Karpas-422 (cell line): Measurements from ENCODE around the gene SLC13A4. TPM values are rescaled to one million over a fixed set of nuclear protein-coding genes. Genes with fewer than 3 reads are reported as not detected.
"Not testable (repeated sequence)": the region's sequence is repeated elsewhere in the genome, so short reads cannot be mapped to it uniquely, and the experiment has no call there.

ENCODE experiments used
- DNase-seq: peaks from one replicate; pipeline ENCODE4 v3.0.0-alpha.2; 2015
- H2AFZ ChIP-seq: fragments of 200-600 bp; sonication (generic); 2 replicates; pipeline ENCODE4 v1.6.1; 2014; ENCODE audit warnings: antibody characterized with exemption, low read length, mixed read lengths
- H3K27ac ChIP-seq: fragments of 200-600 bp; sonication (generic); 2 replicates; pipeline ENCODE4 v1.5.1; 2014; ENCODE audit warnings: mild to moderate bottlenecking, low read length, moderate library complexity
- H3K27me3 ChIP-seq: fragments of 200-600 bp; sonication (generic); 2 replicates; pipeline ENCODE4 v1.6.1; 2014; ENCODE audit warnings: low read length, mixed read lengths
- H3K36me3 ChIP-seq: fragments of 200-600 bp; sonication (generic); 2 replicates; pipeline ENCODE4 v1.6.1; 2014; ENCODE audit warnings: low read length, mixed read lengths; ENCODE audit not compliant: insufficient read depth
- H3K4me1 ChIP-seq: fragments of 200-600 bp; sonication (generic); 2 replicates; pipeline ENCODE4 v1.6.1; 2014; ENCODE audit warnings: mild to moderate bottlenecking, low read length, mixed read lengths
- H3K4me2 ChIP-seq: fragments of 200-600 bp; sonication (generic); 2 replicates; pipeline ENCODE4 v1.6.1; 2014; ENCODE audit warnings: low read length, low read depth, mild to moderate bottlenecking; ENCODE audit not compliant: poor library complexity, severe bottlenecking
- H3K4me3 ChIP-seq: fragments of 200-600 bp; sonication (generic); 2 replicates; pipeline ENCODE4 v1.5.1; 2014; ENCODE audit warnings: mild to moderate bottlenecking, antibody characterized with exemption, low read length, mixed read lengths
- H3K79me2 ChIP-seq: fragments of 200-600 bp; sonication (generic); 2 replicates; pipeline ENCODE4 v1.6.1; 2014; ENCODE audit warnings: mild to moderate bottlenecking, low read length, mixed read lengths
- H3K9ac ChIP-seq: fragments of 200-600 bp; sonication (generic); 2 replicates; pipeline ENCODE4 v1.6.0; 2014; ENCODE audit warnings: low read length
- H3K9me2 ChIP-seq: fragments of 200-600 bp; sonication (generic), shearing (Covaris generic); replicated peaks from 2 replicates; pipeline ENCODE4 v1.6.0; 2014; ENCODE audit warnings: mild to moderate bottlenecking, low read length, moderate library complexity; ENCODE audit not compliant: insufficient read depth
- H3K9me3 ChIP-seq: fragments of 300-700, 200-600 bp; sonication (generic); 2 replicates; pipeline ENCODE4 v1.6.1; 2014; ENCODE audit warnings: low read length, mixed read lengths
- H4K20me1 ChIP-seq: fragments of 200-600 bp; sonication (generic); 2 replicates; pipeline ENCODE4 v1.6.1; 2014; ENCODE audit warnings: mild to moderate bottlenecking, antibody characterized with exemption, low read length, low read depth; ENCODE audit not compliant: insufficient read depth
- total RNA-seq: library from RNA; depleted of rRNA; stranded (reverse); fragments of >200 nt; shearing (Covaris generic); gene quantifications from 2 replicates; pipeline ENCODE4 v1.2.3, GENCODE V29; 2014; ENCODE audit warnings: low replicate concordance

SLC13A4 gene
- total RNA-seq, 1 experiment from 2014 or later = not detected

DNA sequence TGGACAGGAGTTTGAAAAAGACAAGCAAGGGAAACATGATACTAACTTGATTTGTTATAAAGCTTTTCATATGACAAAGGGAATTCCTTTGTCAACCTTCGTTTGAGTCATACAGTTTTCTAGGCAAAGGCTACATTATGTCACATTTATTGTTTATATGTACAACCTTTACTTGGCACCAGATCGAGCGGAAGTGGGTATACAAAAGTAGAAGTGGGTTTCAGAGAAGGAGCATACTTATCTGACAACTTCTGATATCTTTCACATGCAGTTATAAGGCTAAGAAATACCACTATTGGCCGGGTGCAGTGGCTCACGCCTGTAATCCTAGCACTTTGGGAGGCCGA is 54.7 kb downstream of the SLC13A4 start:
- Histone ChIP-seq H3K79me2 (peaks cover 94% of the 10 kb centered on the region), H2AFZ (no peak overlapping the region), H4K20me1 (no peaks in the 10 kb centered on the region), H3K9ac (no peak overlapping the region), H3K9me3 (no peaks in the 10 kb centered on the region), H3K4me2 (no peak overlapping the region), H3K9me2 (no peaks in the 10 kb centered on the region), H3K27me3 (no peaks in the 10 kb centered on the region), H3K36me3 (peaks cover 32% of the 10 kb centered on the region; the same call in 1 of the 2 replicates), H3K4me1 (peaks cover 32% of the 10 kb centered on the region), H3K4me3 (no peak overlapping the region), H3K27ac (no peak overlapping the region)
- no peak for DNase-seq

GRCh38 chr7:135672560-135673359 is 55.2 kb downstream of the SLC13A4 start:
- Histone ChIP-seq H3K27ac (no peak overlapping the region), H3K27me3 (no peaks in the 10 kb centered on the region), H3K79me2 (peaks cover 94% of the 10 kb centered on the region), H4K20me1 (no peaks in the 10 kb centered on the region), H3K9me3 (no peaks in the 10 kb centered on the region), H3K4me3 (no peak overlapping the region), H3K4me2 (no peak overlapping the region), H3K9me2 (no peaks in the 10 kb centered on the region), H3K36me3 (peaks cover 31% of the 10 kb centered on the region; the same call in 1 of the 2 replicates), H3K4me1 (peaks cover 32% of the 10 kb centered on the region), H2AFZ (no peak overlapping the region), H3K9ac (no peak overlapping the region)
- peak; percentile 78 for DNase-seq

- Histone ChIP-seq H3K9me2 (no peaks in the 10 kb centered on the region), H3K9ac (no peak overlapping the region; the same call in 1 of the 2 replicates), H3K27me3 (no peaks in the 10 kb centered on the region), H3K27ac (peak overlapping the region; percentile 29; the same call in 1 of the 2 replicates), H3K4me2 (peak overlapping the region; percentile 20), H4K20me1 (no peaks in the 10 kb centered on the region), H3K36me3 (peaks cover 31% of the 10 kb centered on the region; the same call in 1 of the 2 replicates), H2AFZ (no peak overlapping the region), H3K79me2 (peaks cover 100% of the 10 kb centered on the region), H3K4me3 (no peak overlapping the region), H3K9me3 (no peaks in the 10 kb centered on the region), H3K4me1 (peaks cover 32% of the 10 kb centered on the region)
- no peak for DNase-seq
Observed at GRCh38 chr7:135670179-135670578, 57.8 kb downstream of the SLC13A4 start.

DNA sequence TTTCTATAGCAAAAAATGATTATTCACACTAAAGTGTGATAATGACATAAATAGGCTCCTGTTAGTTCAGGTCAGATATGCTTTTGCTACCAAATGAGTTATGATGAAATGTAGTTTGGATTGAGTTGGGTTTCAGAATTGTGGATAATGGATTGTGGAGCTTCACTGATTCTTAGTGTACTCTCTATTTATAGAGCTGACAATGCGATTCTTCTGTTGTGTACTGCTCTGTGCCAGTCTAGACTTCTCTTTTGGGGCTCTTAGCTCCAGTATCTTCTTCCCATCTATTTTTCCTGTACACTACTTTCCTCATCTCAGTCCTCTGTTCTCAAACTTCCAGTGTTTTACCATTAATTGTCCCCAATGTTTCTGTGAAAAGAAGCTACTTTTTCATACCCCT is 58.2 kb downstream of the SLC13A4 start:
- H3K9ac ChIP-seq = no peak overlapping the region; the same call in 1 of the 2 replicates
- no peak overlapping the region for H2AFZ ChIP-seq
- H3K36me3 ChIP-seq = peaks cover 29% of the 10 kb centered on the region; the same call in 1 of the 2 replicates
- peak overlapping the region; percentile 29 for H3K27ac ChIP-seq
- peaks cover 35% of the 10 kb centered on the region for H3K4me1 ChIP-seq
- peak overlapping the region; percentile 20 for H3K4me2 ChIP-seq
- DNase-seq = no peak
- no peaks in the 10 kb centered on the region for H3K27me3 ChIP-seq
- no peak overlapping the region for H3K4me3 ChIP-seq
- H3K79me2 ChIP-seq = peaks cover 100% of the 10 kb centered on the region
- H4K20me1 ChIP-seq = no peaks in the 10 kb centered on the region
- no peaks in the 10 kb centered on the region for H3K9me3 ChIP-seq
- no peaks in the 10 kb centered on the region for H3K9me2 ChIP-seq

DNA sequence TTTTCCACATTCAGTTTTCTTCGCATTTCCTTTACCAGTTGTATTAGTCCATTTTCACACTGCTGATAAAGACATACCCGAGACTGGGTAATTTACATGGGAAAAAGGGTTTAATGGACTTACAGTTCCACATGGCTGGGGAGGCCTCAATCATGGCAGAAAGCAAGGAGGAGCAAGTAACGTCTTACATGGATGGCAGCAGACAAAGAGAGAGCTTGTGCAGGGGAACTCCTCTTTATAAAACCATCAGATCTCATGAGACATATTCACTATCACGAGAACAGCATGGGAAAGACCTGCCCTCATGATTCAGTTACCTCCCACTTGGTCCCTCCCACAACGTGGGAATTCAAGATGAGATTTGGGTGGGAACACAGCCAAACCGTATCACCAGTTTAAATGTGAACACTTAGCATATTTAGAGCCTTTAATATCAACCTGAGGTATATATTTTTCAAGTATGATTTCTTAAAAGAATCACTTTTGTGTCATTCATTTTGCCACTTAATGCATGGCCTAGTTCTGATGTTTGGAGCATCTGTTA is 59.1 kb downstream of the SLC13A4 start:
- peaks cover 21% of the 10 kb centered on the region; the same call in 1 of the 2 replicates for H3K36me3 ChIP-seq
- not testable (repeated sequence) for H3K4me3 ChIP-seq, H3K27me3 ChIP-seq, H4K20me1 ChIP-seq, H3K9me2 ChIP-seq, H3K9ac ChIP-seq, H3K27ac ChIP-seq, H2AFZ ChIP-seq, H3K9me3 ChIP-seq, DNase-seq, H3K4me2 ChIP-seq
- H3K4me1 ChIP-seq = peaks cover 43% of the 10 kb centered on the region
- H3K79me2 ChIP-seq = peaks cover 100% of the 10 kb centered on the region

DNA sequence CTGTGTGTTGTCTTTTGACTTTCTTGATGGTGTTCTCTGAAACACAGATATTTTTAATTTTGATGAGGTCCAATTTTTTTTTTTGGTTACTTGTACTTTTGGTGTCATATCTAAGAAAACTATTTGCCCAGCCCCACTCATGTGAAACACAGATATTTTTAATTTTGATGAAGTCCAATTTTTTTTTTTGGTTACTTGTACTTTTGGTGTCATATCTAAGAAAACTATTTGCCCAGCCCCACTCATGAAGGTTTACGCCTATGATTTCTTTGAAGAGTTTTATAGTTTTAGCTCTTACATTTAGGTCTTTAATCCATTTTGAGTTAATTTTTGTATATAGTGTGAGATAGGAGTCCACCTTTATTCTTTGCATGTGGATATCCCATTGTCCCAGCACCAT is 60.4 kb downstream of the SLC13A4 start:
- not testable (repeated sequence) for H2AFZ ChIP-seq, H3K27me3 ChIP-seq, DNase-seq, H4K20me1 ChIP-seq, H3K4me2 ChIP-seq, H3K9ac ChIP-seq, H3K27ac ChIP-seq, H3K9me3 ChIP-seq, H3K4me3 ChIP-seq, H3K9me2 ChIP-seq
- Histone ChIP-seq H3K4me1 (peaks cover 51% of the 10 kb centered on the region), H3K36me3 (peaks cover 12% of the 10 kb centered on the region; the same call in 1 of the 2 replicates), H3K79me2 (peaks cover 100% of the 10 kb centered on the region)

DNA sequence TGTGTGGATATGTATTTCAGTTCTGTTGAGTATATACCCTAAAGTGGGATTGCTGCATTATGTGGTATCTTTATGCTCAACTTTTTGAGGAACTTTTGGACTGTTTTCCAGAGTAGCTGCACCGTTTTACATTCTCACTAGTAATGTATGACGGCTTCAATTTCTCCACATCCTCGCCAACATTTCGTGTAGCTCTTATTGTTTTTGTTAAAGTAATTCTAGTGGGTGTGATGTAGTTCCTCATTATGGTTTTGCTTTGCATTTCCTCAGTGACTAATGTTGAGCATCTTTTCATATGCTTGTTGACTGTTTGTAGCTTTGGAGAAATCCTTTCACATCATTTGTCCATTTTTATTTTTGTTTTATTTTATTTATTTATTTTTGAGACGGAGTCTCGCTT is 61.1 kb downstream of the SLC13A4 start:
- no peak overlapping the region for H2AFZ ChIP-seq

GRCh38 chr7:135666156-135666555 is 61.8 kb downstream of the SLC13A4 start:
- DNase-seq = no peak
- Histone ChIP-seq H3K9me3 (no peaks in the 10 kb centered on the region), H3K27ac (no peak overlapping the region), H3K79me2 (peaks cover 93% of the 10 kb centered on the region), H3K9ac (no peak overlapping the region), H3K4me3 (no peak overlapping the region), H3K27me3 (no peaks in the 10 kb centered on the region), H3K9me2 (no peaks in the 10 kb centered on the region), H3K4me1 (peaks cover 51% of the 10 kb centered on the region), H3K36me3 (peaks cover 12% of the 10 kb centered on the region; the same call in 1 of the 2 replicates), H3K4me2 (no peak overlapping the region), H4K20me1 (no peaks in the 10 kb centered on the region), H2AFZ (no peak overlapping the region)

More for the DNA sequence above, 61.1 kb downstream of the SLC13A4 start:
- no peaks in the 10 kb centered on the region for H3K9me2 ChIP-seq
- H3K27me3 ChIP-seq = no peaks in the 10 kb centered on the region
- H3K4me2 ChIP-seq = no peak overlapping the region
- peaks cover 12% of the 10 kb centered on the region; the same call in 1 of the 2 replicates for H3K36me3 ChIP-seq
- H3K9ac ChIP-seq = no peak overlapping the region
- H3K27ac ChIP-seq = no peak overlapping the region
- peaks cover 50% of the 10 kb centered on the region for H3K4me1 ChIP-seq
- no peak for DNase-seq
- peaks cover 97% of the 10 kb centered on the region for H3K79me2 ChIP-seq
- H3K9me3 ChIP-seq = no peaks in the 10 kb centered on the region
- no peaks in the 10 kb centered on the region for H4K20me1 ChIP-seq
- no peak overlapping the region for H3K4me3 ChIP-seq
